SK-N-SH treated with all-trans-retinoic acid at 6 μM for 48 hours (cell line): Measurements from ENCODE around the gene TMEM254.
"Not testable (repeated sequence)": the region's sequence is repeated elsewhere in the genome, so short reads cannot be mapped to it uniquely, and the experiment has no call there.

ENCODE experiments used
- ATAC-seq: fragments of 200-7000 bp; cut with Tn5 transposase; 3 replicates; pipeline ENCODE4 v1.9.1; 2020; ENCODE audit warnings: mild to moderate bottlenecking, moderate library complexity
- ARNTL ChIP-seq: fragments of 450-650 bp; formaldehyde crosslinking; IDR thresholded peaks from 2 replicates; pipeline ENCODE4 v1.5.0; 2020; ENCODE audit warnings: low read depth, mild to moderate bottlenecking, moderate library complexity, borderline replicate concordance
- BACH2 ChIP-seq: fragments of 250-450 bp; sonication (Bioruptor Pico); IDR thresholded peaks from 2 replicates; pipeline ENCODE4 v1.9.0; 2021; ENCODE audit warnings: mild to moderate bottlenecking, borderline replicate concordance
- CSDC2 ChIP-seq: fragments of 250-450 bp; sonication (Bioruptor Pico); IDR thresholded peaks from 2 replicates; pipeline ENCODE4 v1.5.0; 2020; ENCODE audit warnings: mild to moderate bottlenecking, moderate library complexity
- CSRNP3 ChIP-seq: fragments of 250-450 bp; sonication (Bioruptor Pico); IDR thresholded peaks from 2 replicates; pipeline ENCODE4 v1.5.1; 2021; ENCODE audit warnings: mild to moderate bottlenecking, moderate library complexity
- ESRRG ChIP-seq: fragments of 250-450 bp; sonication (Bioruptor Pico); IDR thresholded peaks from 2 replicates; pipeline ENCODE4 v1.6.1; 2021; ENCODE audit warnings: mild to moderate bottlenecking
- GLIS3 ChIP-seq: fragments of 250-450 bp; sonication (Bioruptor Pico); IDR thresholded peaks from 2 replicates; pipeline ENCODE4 v1.5.0; 2020; ENCODE audit warnings: mild to moderate bottlenecking, moderate library complexity
- OSR1 ChIP-seq: fragments of 250-450 bp; sonication (Bioruptor Pico); IDR thresholded peaks from 2 replicates; pipeline ENCODE4 v1.8.0; 2022; ENCODE audit warnings: moderate library complexity, mild to moderate bottlenecking, inconsistent platforms
- PATZ1 ChIP-seq: fragments of 250-450 bp; sonication (Bioruptor Pico); IDR thresholded peaks from 2 replicates; pipeline ENCODE4 v1.8.0; 2020; ENCODE audit warnings: mild to moderate bottlenecking, moderate library complexity, borderline replicate concordance
- POU6F1 ChIP-seq: fragments of 250-450 bp; sonication (Bioruptor Pico); IDR thresholded peaks from 2 replicates; pipeline ENCODE4 v1.8.0; 2021; ENCODE audit warnings: low read depth, mild to moderate bottlenecking, moderate library complexity, borderline replicate concordance
- PPARA ChIP-seq: fragments of 250-450 bp; sonication (Bioruptor Pico); IDR thresholded peaks from 2 replicates; pipeline ENCODE4 v1.5.0; 2020; ENCODE audit warnings: mild to moderate bottlenecking, borderline replicate concordance
- RARB ChIP-seq: fragments of 250-450 bp; sonication (Bioruptor Pico); IDR thresholded peaks from 2 replicates; pipeline ENCODE4 v1.8.0; 2021; ENCODE audit warnings: mild to moderate bottlenecking, moderate library complexity
- SNAI2 ChIP-seq: fragments of 250-450 bp; sonication (Bioruptor Pico); IDR thresholded peaks from 2 replicates; pipeline ENCODE4 v1.5.0; 2020; ENCODE audit warnings: mild to moderate bottlenecking, moderate library complexity
- TOX ChIP-seq: fragments of 250-450 bp; sonication (Bioruptor Pico); IDR thresholded peaks from 2 replicates; pipeline ENCODE4 v1.8.0; 2021; ENCODE audit warnings: mild to moderate bottlenecking, moderate library complexity, borderline replicate concordance
- TSHZ2 ChIP-seq: fragments of 250-450 bp; sonication (Bioruptor Pico); IDR thresholded peaks from 2 replicates; pipeline ENCODE4 v1.5.0; 2020; ENCODE audit warnings: mild to moderate bottlenecking, moderate library complexity
- ZC3H10 ChIP-seq: fragments of 250-450 bp; sonication (Bioruptor Pico); IDR thresholded peaks from 2 replicates; pipeline ENCODE4 v1.5.1; 2021; ENCODE audit warnings: mild to moderate bottlenecking, moderate library complexity
- ZFP3 ChIP-seq: fragments of 250-450 bp; sonication (Bioruptor Pico); IDR thresholded peaks from 2 replicates; pipeline ENCODE4 v1.5.0; 2020; ENCODE audit warnings: mild to moderate bottlenecking, moderate library complexity
- ZNF565 ChIP-seq: fragments of 450-650 bp; formaldehyde crosslinking; conservative IDR thresholded peaks from 2 replicates; pipeline ENCODE4 v1.5.0; 2020; ENCODE audit warnings: low read depth, mild to moderate bottlenecking, moderate library complexity
- ZNF70 ChIP-seq: fragments of 450-650 bp; formaldehyde crosslinking; IDR thresholded peaks from 2 replicates; pipeline ENCODE4 v1.5.0; 2020; ENCODE audit warnings: mild to moderate bottlenecking, moderate library complexity
- ZNF8 ChIP-seq: fragments of 450-650 bp; formaldehyde crosslinking; IDR thresholded peaks from 2 replicates; pipeline ENCODE4 v1.5.0; 2020; ENCODE audit warnings: mild to moderate bottlenecking, moderate library complexity

Gene TMEM254

GRCh38 chr10:80064120-80064886, 14.2 kb upstream of the TMEM254 start:
- ATAC-seq = no peak

GRCh38 chr10:80066809-80067208, 11.7 kb upstream of the TMEM254 start:
- no peak for ATAC-seq

More at GRCh38 chr10:80064120-80064886, 14.2 kb upstream of the TMEM254 start:
- TF ChIP-seq POU6F1 (CRISPR knock-in tag) = no peak
- TF ChIP-seq TOX = no peak
- no peak for TF ChIP-seq ZNF70 (CRISPR knock-in tag)
- no peak for TF ChIP-seq ZFP3 (CRISPR knock-in tag)
- no peak for TF ChIP-seq RARB (CRISPR knock-in tag)
- no peak for TF ChIP-seq ZC3H10 (CRISPR knock-in tag)
- no peak for TF ChIP-seq GLIS3 (CRISPR knock-in tag)
- no peak for TF ChIP-seq ARNTL (CRISPR knock-in tag)
- no peak for TF ChIP-seq ZNF8 (CRISPR knock-in tag)
- no peak for TF ChIP-seq SNAI2 (CRISPR knock-in tag)
- no peak for TF ChIP-seq CSRNP3

GRCh38 chr10:80067821-80068220, 10.6 kb upstream of the TMEM254 start:
- not testable (repeated sequence) for ATAC-seq

More at GRCh38 chr10:80066809-80067208, 11.7 kb upstream of the TMEM254 start:
- TF ChIP-seq BACH2 (CRISPR knock-in tag) (no peak), GLIS3 (CRISPR knock-in tag) (no peak), RARB (CRISPR knock-in tag) (no peak), ESRRG (CRISPR knock-in tag) (no peak)

- TF ChIP-seq ZNF70 (CRISPR knock-in tag) (no peak), SNAI2 (CRISPR knock-in tag) (no peak), PATZ1 (CRISPR knock-in tag) (no peak), ZNF565 (CRISPR knock-in tag) (no peak), OSR1 (CRISPR knock-in tag) (no peak), TSHZ2 (CRISPR knock-in tag) (no peak), ESRRG (CRISPR knock-in tag) (no peak), PPARA (CRISPR knock-in tag) (no peak), BACH2 (CRISPR knock-in tag) (no peak), RARB (CRISPR knock-in tag) (no peak), CSRNP3 (no peak), ZFP3 (CRISPR knock-in tag) (no peak), TOX (no peak), POU6F1 (CRISPR knock-in tag) (no peak), ZNF8 (CRISPR knock-in tag) (no peak), GLIS3 (CRISPR knock-in tag) (no peak), ARNTL (CRISPR knock-in tag) (no peak), CSDC2 (CRISPR knock-in tag) (no peak), ZC3H10 (CRISPR knock-in tag) (no peak)
- TF ChIP-seq, all 23 proteins: peak for 0
- no peak for ATAC-seq
These were observed 10.2 kb upstream of the TMEM254 start for GRCh38 chr10:80068270-80068669.
